Stimulated activated CD8-positive, alpha-beta memory T cell treated with anti-CD3 and anti-CD28 coated beads, Interleukin-7, amount 100 ng/mL, for 1 hour (primary cell): ENCODE data around the gene IFNL2.

Experiments used
- DNase-seq, 2 donors: peaks; one replicate each; pipeline ENCODE4 v3.0.0-alpha.2; 2020; ENCODE audit warnings: low read depth in 2 of 2

The IFNL2 gene

GRCh38 chr19:39318071-39318470 lies 49.9 kb downstream of the IFNL2 start:
- DNase-seq: no peak

DNA sequence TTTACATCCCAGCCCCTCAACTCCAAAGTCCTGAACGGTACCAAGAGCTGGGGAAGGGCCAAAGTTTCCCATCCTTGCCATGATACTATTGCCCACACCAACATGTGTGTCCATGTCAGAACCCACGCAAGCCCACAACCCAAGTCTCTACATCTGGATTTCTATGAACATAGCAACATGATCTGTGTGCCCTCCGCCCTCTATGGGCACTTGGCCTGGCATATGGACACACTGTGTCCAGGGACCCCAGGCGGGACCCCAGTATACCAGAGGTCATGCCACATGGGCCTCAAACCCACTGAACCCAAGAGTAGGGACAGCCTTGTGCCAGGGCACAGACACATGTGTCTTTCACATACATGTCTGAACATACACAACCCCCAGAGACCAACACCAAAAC lies 50.5 kb downstream of the IFNL2 start:
- DNase-seq: no peak

DNA sequence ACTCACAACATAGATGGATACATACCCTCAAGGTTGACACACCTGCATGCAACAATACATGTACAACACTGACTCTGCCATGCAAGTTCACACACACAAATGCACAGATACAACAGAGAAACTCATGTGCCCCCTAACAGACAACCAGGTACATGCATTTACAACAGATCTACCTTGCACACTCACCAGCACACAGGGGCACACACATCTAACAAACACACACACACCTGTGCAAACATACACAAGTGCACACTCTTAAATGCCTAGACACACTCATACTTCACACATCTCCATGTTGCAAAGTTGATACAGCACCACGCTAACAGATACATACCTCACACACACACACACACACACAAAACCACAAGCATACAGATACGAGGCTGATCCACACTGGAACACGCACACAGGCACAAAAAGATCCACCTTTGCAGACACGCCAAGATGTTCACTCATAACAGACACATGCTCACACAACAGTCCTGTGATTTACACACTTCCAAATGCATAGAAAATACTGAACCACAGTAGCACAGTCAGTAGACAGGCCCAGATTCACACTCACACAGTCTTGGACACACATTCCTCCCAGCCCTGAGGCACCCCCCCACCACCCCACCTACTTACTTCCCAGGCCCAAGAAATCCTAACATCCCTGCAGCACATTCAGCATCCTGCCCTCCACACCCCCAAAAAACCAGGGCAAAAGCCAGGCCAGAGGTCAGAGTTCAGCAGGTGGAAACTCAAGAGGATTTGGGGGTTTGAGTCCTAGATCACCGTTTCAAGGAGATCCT lies 51.1 kb downstream of the IFNL2 start:
- DNase-seq: no peak
